CMK (cell line): ENCODE results near the gene WDR7.

Experiments
- DNase-seq: peaks from one replicate; pipeline ENCODE4 v3.0.0-alpha.2; 2010; ENCODE audit warnings: low read depth

WDR7 gene

GRCh38 chr18:56650944-56651770 lies at the start of gene WDR7:
Gene WDR7 (plus strand): TSS chr18:56651359. CDS start chr18:56672516, 21,157 bp downstream.
- peak; percentile 91 for DNase-seq

- DNase-seq, result no peak
These were observed 44.5 kb upstream of the WDR7 start for GRCh38 chr18:56606618-56607017.

- DNase-seq, result no peak
These were observed 35.2 kb upstream of the WDR7 start for GRCh38 chr18:56615738-56616520.

- no peak for DNase-seq
These were observed 23.2 kb upstream of the WDR7 start for GRCh38 chr18:56627991-56628390.

- DNase-seq, result no peak
These were observed 18.8 kb upstream of the WDR7 start for GRCh38 chr18:56632070-56633022.

- no peak for DNase-seq
These were observed 16.2 kb upstream of the WDR7 start for GRCh38 chr18:56635007-56635406.

GRCh38 chr18:56637176-56637575 lies 14.0 kb upstream of the WDR7 start:
- no peak for DNase-seq

- no peak for DNase-seq
These were observed 13.4 kb upstream of the WDR7 start for GRCh38 chr18:56637711-56638231.

GRCh38 chr18:56638232-56639103 lies 12.7 kb upstream of the WDR7 start, which contains the start of gene TXNL1:
Gene TXNL1 (minus strand): TSS chr18:56638592. CDS start chr18:56638440, 152 bp downstream.
- peak; percentile 94 for DNase-seq

- no peak for DNase-seq
These were observed 12.1 kb upstream of the WDR7 start for GRCh38 chr18:56639104-56639381.

GRCh38 chr18:56639571-56639970 lies 11.6 kb upstream of the WDR7 start:
- DNase-seq, result no peak

- DNase-seq, result no peak
These were observed 9.3 kb upstream of the WDR7 start for GRCh38 chr18:56641714-56642337.

GRCh38 chr18:56643381-56643780 lies 7.8 kb upstream of the WDR7 start:
- DNase-seq, result no peak

GRCh38 chr18:56645415-56646016 lies 5.6 kb upstream of the WDR7 start:
- no peak for DNase-seq

GRCh38 chr18:56647071-56647470 lies 4.1 kb upstream of the WDR7 start:
- no peak for DNase-seq

- DNase-seq, result no peak
These were observed 2.9 kb upstream of the WDR7 start for GRCh38 chr18:56647951-56648893.

GRCh38 chr18:56649996-56650395 lies 1.2 kb upstream of the WDR7 start:
- no peak for DNase-seq

GRCh38 chr18:56651771-56652092 lies 573 bp downstream of the WDR7 start:
- DNase-seq, result no peak

- no peak for DNase-seq
These were observed 1.6 kb downstream of the WDR7 start for GRCh38 chr18:56652802-56653201.
